ENCODE measurements around the gene DYNAP.

DYNAP gene

DNA sequence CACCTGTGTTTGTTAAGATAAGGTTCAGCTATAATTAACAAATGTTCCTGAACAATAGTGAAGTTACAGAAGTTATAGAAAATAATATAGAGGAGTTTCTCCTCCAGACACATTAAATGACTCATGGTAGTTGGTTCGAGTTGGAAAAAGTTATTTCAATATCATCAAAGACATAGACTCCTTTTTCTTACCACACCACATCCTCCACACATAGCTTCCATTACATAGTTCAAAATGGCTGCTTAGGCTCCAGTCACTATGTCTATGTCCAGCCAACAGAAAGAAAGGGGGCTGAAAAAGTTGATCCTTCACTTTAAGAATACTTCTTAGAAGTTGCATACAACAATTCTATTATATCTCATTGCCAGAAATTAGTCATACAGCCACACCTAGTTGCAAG is 50.7 kb downstream of the DYNAP start:
- no peak for DNase-seq

DNA sequence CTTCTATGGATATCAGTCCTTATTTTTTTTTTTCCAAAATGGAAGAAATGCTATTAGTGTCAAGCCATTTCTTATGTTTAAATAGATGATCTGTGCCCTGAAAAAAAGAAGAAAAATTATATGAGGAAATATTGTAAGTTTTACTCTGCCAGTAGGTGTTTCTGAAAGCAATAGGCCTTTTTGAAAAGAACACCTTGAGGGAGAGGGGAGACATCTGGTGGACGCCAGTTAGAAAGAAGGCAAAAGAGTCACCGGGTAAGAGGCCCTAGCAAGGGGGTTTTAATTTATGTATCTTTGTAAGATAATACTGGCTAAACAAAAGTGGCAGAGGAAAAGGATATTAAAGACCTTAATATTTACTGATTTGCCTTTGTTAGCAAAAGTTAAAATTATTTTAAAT is 56.1 kb downstream of the DYNAP start:
- peak; percentile 41 for DNase-seq

All from NCI-H2171 treated with DMSO at 0.1 percent for 48 hours (cell line).